ENCODE results near the gene RAI1.
A peak's percentile ranks its signal among the peaks of the same experiment; 100 is the strongest.

Gene RAI1

GRCh38 chr17:17682737-17683680, 1.8 kb downstream of the RAI1 start (continued):
- TF ChIP-seq ZBTB6 (tag by site-specific recombination; IDR thresholded peaks at IDR 0.05) (no peak), ZFP3 (tag by site-specific recombination; IDR thresholded peaks at IDR 0.05; ENCODE audit: low read depth) (no peak), ZNF692 (tag by site-specific recombination; IDR thresholded peaks at IDR 0.05) (no peak), SCRT2 (tag by site-specific recombination; IDR thresholded peaks at IDR 0.05) (no peak), ZNF433 (tag by site-specific recombination; IDR thresholded peaks at IDR 0.05; ENCODE audit: low read depth) (no peak), ZNF266 (tag by site-specific recombination; IDR thresholded peaks at IDR 0.05; ENCODE audit: low read depth) (no peak), SCRT1 (tag by site-specific recombination; IDR thresholded peaks at IDR 0.05; ENCODE audit: borderline replicate concordance) (no peak), ZEB2 (tag by site-specific recombination; IDR thresholded peaks at IDR 0.05) (0 out of 2 replicates have a peak, but pooled peaks have one; percentile 46), ZBTB26 (tag by site-specific recombination; optimal IDR thresholded peaks at IDR 0.05) (peak; percentile 87), ZNF677 (tag by site-specific recombination; IDR thresholded peaks at IDR 0.05) (no peak), SP2 (tag by site-specific recombination; IDR thresholded peaks at IDR 0.05) (no peak), ZNF155 (tag by site-specific recombination; IDR thresholded peaks at IDR 0.05) (no peak), ZNF292 (tag by site-specific recombination; IDR thresholded peaks at IDR 0.05; ENCODE audit: borderline replicate concordance, low read depth) (no peak), SP7 (tag by site-specific recombination; IDR thresholded peaks at IDR 0.05) (no peak; the same call in 1 of the 2 replicates), ZNF514 (tag by site-specific recombination; IDR thresholded peaks at IDR 0.05) (no peak), ZNF626 (tag by site-specific recombination; IDR thresholded peaks at IDR 0.05) (no peak), ZNF239 (tag by site-specific recombination; IDR thresholded peaks at IDR 0.05) (no peak), ZNF549 (tag by site-specific recombination; IDR thresholded peaks at IDR 0.05) (no peak), ZNF148 (tag by site-specific recombination; IDR thresholded peaks at IDR 0.05; ENCODE audit: borderline replicate concordance) (no peak), ZNF140 (tag by site-specific recombination; IDR thresholded peaks at IDR 0.05) (no peak)

All from HEK293 (cell line).